Measurements from ENCODE around the gene KCNA10.

Gene KCNA10

DNA sequence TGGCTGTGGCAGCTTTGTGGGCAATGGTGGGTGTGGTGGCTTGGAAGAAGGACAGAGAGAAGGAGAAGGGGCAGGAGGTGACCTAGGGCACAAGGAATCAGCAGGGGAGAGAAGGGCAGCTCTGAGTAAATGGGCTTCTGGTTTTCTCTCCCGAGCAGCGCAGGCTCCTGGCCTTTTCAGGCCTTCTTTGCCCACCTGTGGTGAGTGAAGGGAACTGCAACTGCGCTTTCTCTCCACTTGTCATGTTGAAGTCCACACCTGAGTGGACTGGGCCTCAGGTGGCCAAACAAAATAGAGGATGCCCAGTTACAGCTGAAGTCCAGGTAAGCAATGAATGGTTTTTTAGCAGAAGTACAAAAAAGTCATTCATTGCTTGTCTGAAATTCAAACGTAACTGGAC, 29.4 kb upstream of the KCNA10 start:
- no peak overlapping the region for H3K23ac ChIP-seq (ENCODE audit: low read length)
- no peak overlapping the region for H3K4ac ChIP-seq (ENCODE audit: low read depth, low read length)
- no peaks in the 10 kb centered on the region for H3K36me3 ChIP-seq (ENCODE audit: control insufficient read depth in 1 of 2, insufficient read depth in 2 of 2, low read length in 2 of 2)
- H4K12ac ChIP-seq (ENCODE audit: low read depth, low read length), result no peak overlapping the region
- H3K14ac ChIP-seq (ENCODE audit: low read length), result no peak overlapping the region
- no peaks in the 10 kb centered on the region for H3K9me3 ChIP-seq (ENCODE audit: insufficient read depth, low read depth, low read length)
- H3K4me1 ChIP-seq (ENCODE audit: control insufficient read depth in 1 of 2, insufficient read depth in 2 of 2, low read length in 2 of 2), result no peaks in the 10 kb centered on the region
- WGBS (ENCODE audit: extremely low coverage, insufficient coverage, insufficient read length), result no CpG with 5 or more reads among the region's 4 CpGs
- H3K18ac ChIP-seq (ENCODE audit: low read length), result no peak overlapping the region
- no peaks in the 10 kb centered on the region for H3K27me3 ChIP-seq (ENCODE audit: insufficient read depth, low read length)
- H3K4me3 ChIP-seq (ENCODE audit: low read depth, low read length), result no peak overlapping the region
- H3K79me1 ChIP-seq (ENCODE audit: low read length), result no peaks in the 10 kb centered on the region
- peak; percentile 18 to 73 for DNase-seq
- no peak overlapping the region for H3K4me2 ChIP-seq (ENCODE audit: low read length)
- H2BK5ac ChIP-seq (ENCODE audit: low read depth, low read length, poor library complexity), result no peak overlapping the region
- H2AK5ac ChIP-seq (ENCODE audit: low read length), result no peak overlapping the region
- H3K9ac ChIP-seq (ENCODE audit: low read length), result no peak overlapping the region
- H2AFZ ChIP-seq (ENCODE audit: insufficient read depth, low read length, poor library complexity), result no peak overlapping the region
- H3K79me2 ChIP-seq (ENCODE audit: control insufficient read depth, insufficient read depth, low read length, poor library complexity), result no peaks in the 10 kb centered on the region
- no peak overlapping the region for H3K27ac ChIP-seq (ENCODE audit: low read depth, low read length)
- H4K8ac ChIP-seq (ENCODE audit: low read depth, low read length), result no peak overlapping the region
- no peak overlapping the region for H4K91ac ChIP-seq (ENCODE audit: low read depth, low read length)
- H2BK120ac ChIP-seq (ENCODE audit: insufficient read depth, low read length, poor library complexity), result no peak overlapping the region
- no peak overlapping the region for H2BK12ac ChIP-seq (ENCODE audit: low read length)

DNA sequence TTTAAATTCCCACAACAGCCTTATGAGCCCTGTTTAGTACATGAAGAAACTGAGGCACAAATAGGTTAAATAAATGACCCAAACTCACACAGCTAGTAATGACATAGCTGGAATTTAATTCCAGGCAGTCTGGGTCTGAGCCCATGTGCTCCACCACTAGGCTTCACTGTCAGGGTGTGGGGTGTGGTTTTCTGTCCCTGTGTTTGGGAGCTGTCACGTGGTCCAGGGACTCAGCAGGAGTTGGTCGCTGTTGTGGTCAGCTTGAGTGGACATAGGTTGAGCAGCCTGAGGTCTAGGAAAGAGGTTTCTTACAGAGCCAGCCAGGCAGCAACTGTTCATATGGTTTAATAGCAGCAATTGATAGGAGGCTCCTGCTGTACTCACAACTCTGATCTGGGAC, 28.0 kb upstream of the KCNA10 start:
- no peak overlapping the region for H3K23ac ChIP-seq (ENCODE audit: low read length)
- no peak overlapping the region for H3K4ac ChIP-seq (ENCODE audit: low read depth, low read length)
- no peak overlapping the region for H4K8ac ChIP-seq (ENCODE audit: low read depth, low read length)
- H3K9me3 ChIP-seq (ENCODE audit: insufficient read depth, low read depth, low read length), result no peaks in the 10 kb centered on the region
- no peak overlapping the region for H2BK120ac ChIP-seq (ENCODE audit: insufficient read depth, low read length, poor library complexity)
- H3K27ac ChIP-seq (ENCODE audit: low read depth, low read length), result no peak overlapping the region
- H4K91ac ChIP-seq (ENCODE audit: low read depth, low read length), result no peak overlapping the region
- H3K79me1 ChIP-seq (ENCODE audit: low read length), result no peaks in the 10 kb centered on the region
- H2BK12ac ChIP-seq (ENCODE audit: low read length), result no peak overlapping the region
- H2AFZ ChIP-seq (ENCODE audit: insufficient read depth, low read length, poor library complexity), result no peak overlapping the region
- H3K14ac ChIP-seq (ENCODE audit: low read length), result no peak overlapping the region
- H4K12ac ChIP-seq (ENCODE audit: low read depth, low read length), result no peak overlapping the region
- H3K27me3 ChIP-seq (ENCODE audit: insufficient read depth, low read length), result no peaks in the 10 kb centered on the region
- WGBS (ENCODE audit: extremely low coverage, insufficient coverage, insufficient read length), result no CpG with 5 or more reads among the region's 2 CpGs
- no peak overlapping the region for H3K4me3 ChIP-seq (ENCODE audit: low read depth, low read length)
- H3K36me3 ChIP-seq (ENCODE audit: control insufficient read depth in 1 of 2, insufficient read depth in 2 of 2, low read length in 2 of 2), result no peaks in the 10 kb centered on the region
- H3K9ac ChIP-seq (ENCODE audit: low read length), result no peak overlapping the region
- no peak overlapping the region for H2AK5ac ChIP-seq (ENCODE audit: low read length)
- no peak overlapping the region for H2BK5ac ChIP-seq (ENCODE audit: low read depth, low read length, poor library complexity)
- no peaks in the 10 kb centered on the region for H3K4me1 ChIP-seq (ENCODE audit: control insufficient read depth in 1 of 2, insufficient read depth in 2 of 2, low read length in 2 of 2)
- no peak for DNase-seq
- H3K18ac ChIP-seq (ENCODE audit: low read length), result no peak overlapping the region
- H3K4me2 ChIP-seq (ENCODE audit: low read length), result no peak overlapping the region
- no peaks in the 10 kb centered on the region for H3K79me2 ChIP-seq (ENCODE audit: control insufficient read depth, insufficient read depth, low read length, poor library complexity)

DNA sequence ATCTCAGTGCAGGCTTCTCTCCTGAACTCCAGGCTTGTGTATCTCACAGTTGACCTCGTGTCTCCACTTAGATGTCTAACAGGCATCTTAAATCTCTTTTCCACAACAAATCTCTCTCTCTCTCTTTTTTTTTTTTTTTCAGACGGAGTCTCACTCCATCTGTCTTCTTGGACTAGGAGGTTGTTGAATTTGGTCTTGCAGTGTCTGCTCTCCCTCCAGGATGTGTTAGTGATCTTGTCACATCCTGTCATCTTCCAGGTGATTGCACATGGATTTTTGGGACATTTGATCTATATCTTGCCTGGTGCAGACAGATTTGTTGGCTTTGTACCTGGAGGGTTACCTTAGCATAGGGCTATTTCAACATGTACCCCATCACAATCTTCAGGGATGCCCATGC, 26.5 kb upstream of the KCNA10 start:
- Histone ChIP-seq H4K12ac (ENCODE audit: low read depth, low read length) (no peak overlapping the region), H3K27me3 (ENCODE audit: insufficient read depth, low read length) (no peaks in the 10 kb centered on the region), H3K4me3 (ENCODE audit: low read depth, low read length) (no peak overlapping the region), H2AK5ac (ENCODE audit: low read length) (no peak overlapping the region), H3K4ac (ENCODE audit: low read depth, low read length) (no peak overlapping the region), H2BK5ac (ENCODE audit: low read depth, low read length, poor library complexity) (no peak overlapping the region), H3K4me1 (ENCODE audit: control insufficient read depth in 1 of 2, insufficient read depth in 2 of 2, low read length in 2 of 2) (no peaks in the 10 kb centered on the region), H3K9me3 (ENCODE audit: insufficient read depth, low read depth, low read length) (no peaks in the 10 kb centered on the region), H3K18ac (ENCODE audit: low read length) (no peak overlapping the region), H2BK120ac (ENCODE audit: insufficient read depth, low read length, poor library complexity) (no peak overlapping the region), H3K79me2 (ENCODE audit: control insufficient read depth, insufficient read depth, low read length, poor library complexity) (no peaks in the 10 kb centered on the region), H3K14ac (ENCODE audit: low read length) (no peak overlapping the region), H3K23ac (ENCODE audit: low read length) (no peak overlapping the region), H3K9ac (ENCODE audit: low read length) (no peak overlapping the region), H3K79me1 (ENCODE audit: low read length) (no peaks in the 10 kb centered on the region), H3K4me2 (ENCODE audit: low read length) (no peak overlapping the region), H2AFZ (ENCODE audit: insufficient read depth, low read length, poor library complexity) (no peak overlapping the region), H3K27ac (ENCODE audit: low read depth, low read length) (no peak overlapping the region), H2BK12ac (ENCODE audit: low read length) (no peak overlapping the region), H4K8ac (ENCODE audit: low read depth, low read length) (no peak overlapping the region), H3K36me3 (ENCODE audit: control insufficient read depth in 1 of 2, insufficient read depth in 2 of 2, low read length in 2 of 2) (no peaks in the 10 kb centered on the region), H4K91ac (ENCODE audit: low read depth, low read length) (no peak overlapping the region)
- DNase-seq, result no peak
- WGBS (ENCODE audit: extremely low coverage, insufficient coverage, insufficient read length), result no CpG with 5 or more reads among the region's 2 CpGs

DNA sequence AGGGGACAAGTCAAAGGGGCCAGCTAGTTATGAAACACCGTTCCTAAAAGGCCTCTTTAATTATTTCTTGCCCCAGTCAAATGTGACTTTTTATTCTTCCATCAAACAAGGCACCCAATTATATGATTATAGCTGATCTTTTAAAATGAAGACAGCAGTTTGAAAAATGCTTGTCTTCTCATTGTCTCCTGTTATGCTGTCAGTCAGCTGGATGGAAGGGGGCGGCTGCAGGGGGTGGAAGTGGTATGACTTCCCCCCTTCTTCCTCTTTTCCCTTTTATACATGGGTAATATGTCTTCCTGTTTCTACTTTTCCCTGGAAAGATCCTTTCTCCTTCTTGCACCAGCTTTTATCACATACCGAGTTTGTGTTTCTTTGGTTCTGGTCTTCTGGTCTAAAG, 25.8 kb upstream of the KCNA10 start:
- H2AFZ ChIP-seq (ENCODE audit: insufficient read depth, low read length, poor library complexity), result no peak overlapping the region
- H3K4me1 ChIP-seq (ENCODE audit: control insufficient read depth in 1 of 2, insufficient read depth in 2 of 2, low read length in 2 of 2), result no peaks in the 10 kb centered on the region
- no CpG with 5 or more reads among the region's 3 CpGs for WGBS (ENCODE audit: extremely low coverage, insufficient coverage, insufficient read length)
- H3K4ac ChIP-seq (ENCODE audit: low read depth, low read length), result no peak overlapping the region
- no peak for DNase-seq
- no peaks in the 10 kb centered on the region for H3K79me1 ChIP-seq (ENCODE audit: low read length)
- H2BK12ac ChIP-seq (ENCODE audit: low read length), result no peak overlapping the region
- H3K23ac ChIP-seq (ENCODE audit: low read length), result no peak overlapping the region
- H3K18ac ChIP-seq (ENCODE audit: low read length), result no peak overlapping the region
- no peak overlapping the region for H3K27ac ChIP-seq (ENCODE audit: low read depth, low read length)
- no peak overlapping the region for H3K4me2 ChIP-seq (ENCODE audit: low read length)
- H4K12ac ChIP-seq (ENCODE audit: low read depth, low read length), result no peak overlapping the region
- no peak overlapping the region for H4K8ac ChIP-seq (ENCODE audit: low read depth, low read length)
- no peak overlapping the region for H3K4me3 ChIP-seq (ENCODE audit: low read depth, low read length)
- no peak overlapping the region for H2BK120ac ChIP-seq (ENCODE audit: insufficient read depth, low read length, poor library complexity)
- H3K27me3 ChIP-seq (ENCODE audit: insufficient read depth, low read length), result no peaks in the 10 kb centered on the region
- H2BK5ac ChIP-seq (ENCODE audit: low read depth, low read length, poor library complexity), result no peak overlapping the region
- no peak overlapping the region for H2AK5ac ChIP-seq (ENCODE audit: low read length)
- no peak overlapping the region for H3K14ac ChIP-seq (ENCODE audit: low read length)
- no peaks in the 10 kb centered on the region for H3K9me3 ChIP-seq (ENCODE audit: insufficient read depth, low read depth, low read length)
- no peak overlapping the region for H4K91ac ChIP-seq (ENCODE audit: low read depth, low read length)
- H3K79me2 ChIP-seq (ENCODE audit: control insufficient read depth, insufficient read depth, low read length, poor library complexity), result no peaks in the 10 kb centered on the region
- H3K36me3 ChIP-seq (ENCODE audit: control insufficient read depth in 1 of 2, insufficient read depth in 2 of 2, low read length in 2 of 2), result no peaks in the 10 kb centered on the region
- H3K9ac ChIP-seq (ENCODE audit: low read length), result no peak overlapping the region

Measured in trophoblast cell (in vitro differentiated cells and primary cell).